ENCODE results near the gene HLA-DRA. TPM values are rescaled to one million over a fixed set of nuclear protein-coding genes. Genes with fewer than 3 reads are reported as not detected.
"Not testable (repeated sequence)": the region's sequence is repeated elsewhere in the genome, so short reads cannot be mapped to it uniquely, and the experiment has no call there.

HLA-DRA gene
- total RNA-seq, 1 donor from 2014 or later, result 14.0 TPM

- no peak overlapping the region for H3K4me3 Mint-ChIP-seq
- peak; percentile 94 for DNase-seq
- peaks cover 52% of the 10 kb centered on the region for H3K27me3 Mint-ChIP-seq
- H3K36me3 Mint-ChIP-seq (ENCODE audit: low read depth), result no peaks in the 10 kb centered on the region
- no peak overlapping the region for H3K27ac Mint-ChIP-seq
- intact Hi-C loops (cut with micrococcal nuclease), result loop anchor here (1.0 to 5.0 kb wide), 4 partner anchors 166 to 455 kb away; no protein-coding TSS in a partner anchor
- peaks cover 8% of the 10 kb centered on the region for H3K4me1 Mint-ChIP-seq
- no peaks in the 10 kb centered on the region for H3K9me3 Mint-ChIP-seq
Observed at GRCh38 chr6:32413427-32414047, 26.1 kb upstream of the HLA-DRA start.

GRCh38 chr6:32415521-32416019, 24.1 kb upstream of the HLA-DRA start:
- Mint-ChIP-seq H3K27me3 (peaks cover 57% of the 10 kb centered on the region), H3K27ac (no peak overlapping the region), H3K4me3 (no peak overlapping the region), H3K9me3 (no peaks in the 10 kb centered on the region), H3K4me1 (peaks cover 8% of the 10 kb centered on the region), H3K36me3 (ENCODE audit: low read depth) (no peaks in the 10 kb centered on the region)
- peak; percentile 93 for DNase-seq
- intact Hi-C loops (cut with micrococcal nuclease), result loop anchor here (1.0 to 2.0 kb wide), 2 partner anchors 285 to 453 kb away; no protein-coding TSS in a partner anchor

- H3K4me3 Mint-ChIP-seq, result no peak overlapping the region
- no peaks in the 10 kb centered on the region for H3K9me3 Mint-ChIP-seq
- peaks cover 8% of the 10 kb centered on the region for H3K4me1 Mint-ChIP-seq
- H3K36me3 Mint-ChIP-seq (ENCODE audit: low read depth), result no peaks in the 10 kb centered on the region
- H3K27me3 Mint-ChIP-seq, result peaks cover 58% of the 10 kb centered on the region
- no peak for DNase-seq
- H3K27ac Mint-ChIP-seq, result no peak overlapping the region
- intact Hi-C loops (cut with micrococcal nuclease), result no loop called here
Observed at GRCh38 chr6:32416036-32416435, 23.7 kb upstream of the HLA-DRA start.

GRCh38 chr6:32424589-32425300, 14.9 kb upstream of the HLA-DRA start:
- no peak overlapping the region for H3K4me3 Mint-ChIP-seq
- DNase-seq, result no peak
- H3K4me1 Mint-ChIP-seq, result no peaks in the 10 kb centered on the region
- no peak overlapping the region for H3K27ac Mint-ChIP-seq
- H3K9me3 Mint-ChIP-seq, result no peaks in the 10 kb centered on the region
- intact Hi-C loops (cut with micrococcal nuclease), result no loop called here
- H3K27me3 Mint-ChIP-seq, result peaks cover 44% of the 10 kb centered on the region
- H3K36me3 Mint-ChIP-seq (ENCODE audit: low read depth), result no peaks in the 10 kb centered on the region

GRCh38 chr6:32426338-32426737, 13.3 kb upstream of the HLA-DRA start:
- DNase-seq, result no peak
- intact Hi-C loops (cut with micrococcal nuclease), result no loop called here
- no peak overlapping the region for H3K4me3 Mint-ChIP-seq
- no peaks in the 10 kb centered on the region for H3K9me3 Mint-ChIP-seq
- H3K27me3 Mint-ChIP-seq, result peaks cover 34% of the 10 kb centered on the region
- no peak overlapping the region for H3K27ac Mint-ChIP-seq
- no peaks in the 10 kb centered on the region for H3K4me1 Mint-ChIP-seq
- H3K36me3 Mint-ChIP-seq (ENCODE audit: low read depth), result no peaks in the 10 kb centered on the region

GRCh38 chr6:32427218-32427617, 12.5 kb upstream of the HLA-DRA start:
- Mint-ChIP-seq H3K27me3 (peaks cover 27% of the 10 kb centered on the region), H3K4me1 (no peaks in the 10 kb centered on the region), H3K36me3 (ENCODE audit: low read depth) (no peaks in the 10 kb centered on the region), H3K4me3 (no peak overlapping the region), H3K27ac (no peak overlapping the region), H3K9me3 (no peaks in the 10 kb centered on the region)
- intact Hi-C loops (cut with micrococcal nuclease), result no loop called here
- DNase-seq, result no peak

- no peak for DNase-seq
Observed at GRCh38 chr6:32427934-32428474, 11.7 kb upstream of the HLA-DRA start.

GRCh38 chr6:32430179-32430578, 9.5 kb upstream of the HLA-DRA start:
- no peak overlapping the region for H3K4me3 Mint-ChIP-seq
- H3K4me1 Mint-ChIP-seq, result no peaks in the 10 kb centered on the region
- peaks cover 4% of the 10 kb centered on the region for H3K9me3 Mint-ChIP-seq
- H3K36me3 Mint-ChIP-seq (ENCODE audit: low read depth), result no peaks in the 10 kb centered on the region
- intact Hi-C loops (cut with micrococcal nuclease), result loop anchor here (5.0 kb wide), 1 partner anchor 367 kb away; no protein-coding TSS in a partner anchor
- no peak for DNase-seq
- H3K27me3 Mint-ChIP-seq, result peaks cover 31% of the 10 kb centered on the region
- no peak overlapping the region for H3K27ac Mint-ChIP-seq

More at GRCh38 chr6:32427934-32428474, 11.7 kb upstream of the HLA-DRA start:
- no peaks in the 10 kb centered on the region for H3K4me1 Mint-ChIP-seq
- intact Hi-C loops (cut with micrococcal nuclease), result no loop called here
- H3K4me3 Mint-ChIP-seq, result no peak overlapping the region
- peaks cover 26% of the 10 kb centered on the region for H3K27me3 Mint-ChIP-seq
- H3K27ac Mint-ChIP-seq, result no peak overlapping the region
- no peaks in the 10 kb centered on the region for H3K9me3 Mint-ChIP-seq
- H3K36me3 Mint-ChIP-seq (ENCODE audit: low read depth), result no peaks in the 10 kb centered on the region

- H3K27me3 Mint-ChIP-seq, result peaks cover 32% of the 10 kb centered on the region
- intact Hi-C loops (cut with micrococcal nuclease), result loop anchor here (5.0 kb wide), 1 partner anchor 366 kb away; no protein-coding TSS in a partner anchor
- H3K4me1 Mint-ChIP-seq, result no peaks in the 10 kb centered on the region
- H3K27ac Mint-ChIP-seq, result no peak overlapping the region
- no peak overlapping the region for H3K4me3 Mint-ChIP-seq
- H3K36me3 Mint-ChIP-seq (ENCODE audit: low read depth), result no peaks in the 10 kb centered on the region
- no peak for DNase-seq
- H3K9me3 Mint-ChIP-seq, result peaks cover 4% of the 10 kb centered on the region
Observed at GRCh38 chr6:32431142-32431541, 8.5 kb upstream of the HLA-DRA start.

GRCh38 chr6:32432050-32432450, 7.6 kb upstream of the HLA-DRA start:
- H3K4me1 Mint-ChIP-seq, result no peaks in the 10 kb centered on the region
- H3K36me3 Mint-ChIP-seq (ENCODE audit: low read depth), result no peaks in the 10 kb centered on the region
- peaks cover 32% of the 10 kb centered on the region for H3K27me3 Mint-ChIP-seq

GRCh38 chr6:32433950-32434349, 5.7 kb upstream of the HLA-DRA start:
- DNase-seq; H3K36me3 Mint-ChIP-seq (ENCODE audit: low read depth); H3K4me1 Mint-ChIP-seq; H3K9me3 Mint-ChIP-seq; H3K4me3 Mint-ChIP-seq; H3K27ac Mint-ChIP-seq: not testable (repeated sequence)
- intact Hi-C loops (cut with micrococcal nuclease), result loop anchor here (5.0 kb wide), 1 partner anchor 363 kb away; no protein-coding TSS in a partner anchor
- H3K27me3 Mint-ChIP-seq, result peaks cover 25% of the 10 kb centered on the region

More at GRCh38 chr6:32432050-32432450, 7.6 kb upstream of the HLA-DRA start:
- no peak overlapping the region for H3K27ac Mint-ChIP-seq
- intact Hi-C loops (cut with micrococcal nuclease), result loop anchor here (1.0 to 5.0 kb wide), 2 partner anchors 268 to 365 kb away; no protein-coding TSS in a partner anchor
- DNase-seq, result no peak
- H3K9me3 Mint-ChIP-seq, result peaks cover 4% of the 10 kb centered on the region
- H3K4me3 Mint-ChIP-seq, result no peak overlapping the region

GRCh38 chr6:32436186-32436585, 3.5 kb upstream of the HLA-DRA start:
- peaks cover 12% of the 10 kb centered on the region for H3K4me1 Mint-ChIP-seq
- H3K27ac Mint-ChIP-seq, result no peak overlapping the region
- H3K4me3 Mint-ChIP-seq, result no peak overlapping the region
- H3K9me3 Mint-ChIP-seq, result peaks cover 10% of the 10 kb centered on the region
- no peak for DNase-seq
- no peaks in the 10 kb centered on the region for H3K36me3 Mint-ChIP-seq (ENCODE audit: low read depth)
- intact Hi-C loops (cut with micrococcal nuclease), result no loop called here
- H3K27me3 Mint-ChIP-seq, result peaks cover 35% of the 10 kb centered on the region

- Mint-ChIP-seq H3K36me3 (ENCODE audit: low read depth) (no peaks in the 10 kb centered on the region), H3K4me1 (peaks cover 15% of the 10 kb centered on the region), H3K4me3 (no peak overlapping the region), H3K27ac (no peak overlapping the region), H3K9me3 (peaks cover 10% of the 10 kb centered on the region), H3K27me3 (peaks cover 36% of the 10 kb centered on the region)
- DNase-seq, result no peak
- intact Hi-C loops (cut with micrococcal nuclease), result no loop called here
Observed at GRCh38 chr6:32436995-32437836, 2.5 kb upstream of the HLA-DRA start.

All from activated CD4-positive, alpha-beta T cell treated with anti-CD3 and anti-CD28 coated beads, Interleukin-2, amount 10 ng/mL, durations not matched to agents 24 days and 14 days (primary cell).